Hindlimb muscle (tissue), 1 donor: Measurements from ENCODE around the gene TMEM253. TPM values are rescaled to one million over a fixed set of nuclear protein-coding genes. Genes with fewer than 3 reads are reported as not detected.

Source experiments
- DNase-seq: peaks from one replicate; pipeline ENCODE4 v3.0.0-alpha.2; 2013
- polyA plus RNA-seq: library from polyadenylated mRNA; unstranded; fragments of 120-200 nt; gene quantifications from one replicate; pipeline ENCODE4 v1.2.1, GENCODE V29; 2013; ENCODE audit not compliant: insufficient read length

Gene TMEM253
- 0.62 TPM for polyA plus RNA-seq

GRCh38 chr14:21100931-21101330 is at the start of gene TMEM253:
TMEM253 (plus strand) TSS chr14:21101066; CDS start chr14:21101344, 278 bp downstream.
- no peak for DNase-seq

DNA sequence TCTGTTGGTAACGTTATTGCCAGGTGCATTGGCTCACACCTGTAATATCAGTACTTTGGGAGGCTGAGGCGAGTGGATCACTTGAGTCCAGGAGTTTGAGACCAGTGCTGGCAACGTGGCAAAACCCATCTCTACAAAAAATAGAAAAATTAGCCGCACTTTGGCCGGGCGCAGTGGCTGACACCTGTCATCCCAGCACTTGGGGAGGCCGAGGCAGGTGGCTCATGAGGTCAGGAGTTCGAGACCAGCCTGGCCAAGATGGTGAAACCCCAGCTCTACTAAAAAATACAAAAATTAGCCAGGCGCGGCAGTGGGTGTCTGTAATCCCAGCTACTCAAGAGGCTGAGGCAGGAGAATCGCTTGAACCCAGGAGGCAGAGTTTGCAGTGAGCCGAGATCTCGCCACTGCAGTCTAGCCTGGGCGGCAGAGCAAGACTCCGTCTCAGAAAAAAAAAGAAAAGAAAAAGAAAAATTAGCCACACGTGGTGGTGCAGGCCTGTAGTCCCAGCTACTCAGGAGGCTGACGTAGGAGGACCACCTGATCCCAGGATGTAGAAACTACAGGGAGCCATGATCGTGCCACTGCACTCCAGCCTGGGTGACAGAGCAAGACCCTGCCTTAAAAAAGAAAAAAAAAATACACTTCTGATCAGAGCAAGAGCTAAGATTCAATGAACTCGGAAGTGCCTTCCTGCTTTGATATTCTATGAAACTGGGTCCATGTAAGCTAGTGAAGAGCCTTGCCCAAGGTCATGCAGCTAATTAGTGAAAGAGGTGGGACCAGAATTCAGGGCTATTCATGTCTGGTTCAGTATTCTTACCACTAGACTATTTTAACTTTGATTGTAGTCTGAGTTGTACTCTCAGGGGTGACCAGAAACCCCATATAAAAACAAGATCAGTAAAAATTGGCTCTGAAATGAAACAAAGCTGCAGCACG is 47.4 kb upstream of the TMEM253 start:
- DNase-seq = no peak

DNA sequence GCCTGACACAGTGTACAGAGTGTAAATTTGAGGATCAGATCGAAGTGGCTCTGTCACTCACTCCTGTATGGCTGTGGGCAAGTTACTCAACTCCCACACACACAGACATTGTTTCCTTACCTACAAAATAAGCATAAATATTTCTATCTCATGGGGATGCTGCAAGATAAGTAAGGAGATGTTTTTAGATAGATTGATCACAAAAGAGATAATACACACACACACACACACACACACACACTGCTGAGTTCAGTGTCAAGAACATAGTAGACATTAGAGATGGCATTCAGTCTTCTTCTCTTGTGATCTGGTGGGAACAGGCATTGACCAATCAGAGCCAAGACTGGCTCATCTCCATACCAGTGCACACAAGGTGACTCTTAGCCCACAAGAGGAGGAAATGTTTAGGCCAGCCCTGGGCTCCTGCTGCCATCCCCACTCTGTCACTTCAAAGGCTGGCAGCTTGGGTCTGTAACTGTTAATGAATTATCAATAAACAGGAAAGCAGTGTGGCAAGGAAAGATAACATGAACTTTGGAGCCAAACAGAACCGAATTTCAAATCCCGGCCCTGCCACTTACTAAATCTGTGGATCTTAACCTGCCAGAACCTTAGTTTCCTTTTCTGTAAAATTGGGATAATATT is 46.6 kb upstream of the TMEM253 start:
- no peak for DNase-seq

DNA sequence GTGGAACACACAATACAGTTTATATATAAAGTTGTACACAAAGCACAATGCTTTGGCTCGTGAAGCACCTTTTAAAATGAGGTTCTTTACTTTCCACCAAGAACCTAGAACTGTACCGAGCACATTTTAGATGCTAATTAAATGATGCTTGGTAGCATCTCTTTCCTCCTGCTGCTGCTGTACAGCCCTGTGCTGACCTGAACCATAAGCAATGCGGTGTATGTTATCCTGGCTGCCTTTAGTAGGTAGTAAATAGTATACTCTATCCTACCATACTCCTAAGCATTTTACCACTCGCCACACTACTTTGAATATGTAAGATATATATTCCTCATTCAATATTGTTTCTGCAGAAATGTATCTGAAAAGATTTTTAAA is 46.1 kb upstream of the TMEM253 start:
- DNase-seq = no peak

DNA sequence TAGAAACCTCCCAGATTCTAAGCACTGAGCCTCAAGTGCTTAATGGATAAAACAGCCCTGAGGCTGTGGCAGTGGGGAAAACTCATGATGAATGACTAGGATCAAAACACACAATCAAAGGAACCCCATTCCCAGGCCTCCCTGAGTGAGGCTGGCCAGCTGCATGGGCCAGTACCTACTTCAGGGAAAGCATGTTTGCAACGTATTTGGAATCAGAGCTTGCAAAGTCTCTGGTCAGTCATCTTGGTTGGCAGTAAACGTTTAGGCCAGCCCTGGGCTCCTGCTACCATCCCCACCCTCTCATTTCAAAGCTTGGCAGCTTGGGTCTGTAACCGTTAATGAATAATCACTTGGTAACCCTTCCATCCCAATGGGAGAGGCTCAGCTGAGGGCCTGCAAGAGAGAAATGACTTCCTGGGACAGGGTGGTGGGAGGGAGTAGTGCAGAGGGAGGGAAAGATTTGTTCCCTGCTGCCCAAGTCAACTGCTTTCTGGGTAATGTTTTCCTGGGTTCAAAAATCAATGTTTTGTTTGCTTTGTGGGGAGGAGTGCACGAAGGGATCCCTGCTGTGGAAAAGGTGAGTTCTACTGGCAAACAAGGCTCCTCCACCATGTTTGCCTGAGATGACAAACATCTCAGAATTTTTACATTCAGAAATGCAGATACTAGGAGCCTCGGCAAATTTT is 45.3 kb upstream of the TMEM253 start:
- DNase-seq = no peak

DNA sequence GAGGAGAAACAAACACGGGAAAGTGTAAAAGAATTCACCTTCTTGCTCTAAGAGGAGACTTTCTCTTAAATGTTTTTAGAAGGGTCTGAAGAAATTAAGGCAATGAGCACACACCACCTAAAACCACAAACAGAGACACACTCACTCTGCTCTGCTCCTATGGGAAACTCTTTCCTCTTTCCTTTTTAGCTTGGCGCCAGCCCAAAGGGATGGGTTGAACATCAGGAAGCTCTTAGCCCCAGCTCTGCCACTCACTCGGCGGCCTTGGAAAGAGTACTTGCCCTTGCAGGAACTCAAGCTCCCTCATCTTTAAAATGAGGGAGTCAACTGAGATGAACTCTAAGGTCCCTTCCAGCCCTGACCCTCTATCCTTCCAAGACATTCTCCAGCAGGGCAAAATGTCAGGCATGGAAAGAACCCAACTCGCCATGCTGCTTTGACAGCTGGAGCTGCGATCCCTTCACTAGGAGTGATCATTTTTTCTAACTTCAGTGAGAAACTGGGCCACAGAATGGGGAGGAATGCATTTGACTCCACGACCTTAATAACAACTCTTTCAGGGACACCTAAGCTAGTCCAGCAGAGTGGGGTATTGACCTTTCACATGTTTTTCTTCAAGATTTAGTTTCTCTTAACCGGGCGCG is 44.2 kb upstream of the TMEM253 start:
- no peak for DNase-seq

DNA sequence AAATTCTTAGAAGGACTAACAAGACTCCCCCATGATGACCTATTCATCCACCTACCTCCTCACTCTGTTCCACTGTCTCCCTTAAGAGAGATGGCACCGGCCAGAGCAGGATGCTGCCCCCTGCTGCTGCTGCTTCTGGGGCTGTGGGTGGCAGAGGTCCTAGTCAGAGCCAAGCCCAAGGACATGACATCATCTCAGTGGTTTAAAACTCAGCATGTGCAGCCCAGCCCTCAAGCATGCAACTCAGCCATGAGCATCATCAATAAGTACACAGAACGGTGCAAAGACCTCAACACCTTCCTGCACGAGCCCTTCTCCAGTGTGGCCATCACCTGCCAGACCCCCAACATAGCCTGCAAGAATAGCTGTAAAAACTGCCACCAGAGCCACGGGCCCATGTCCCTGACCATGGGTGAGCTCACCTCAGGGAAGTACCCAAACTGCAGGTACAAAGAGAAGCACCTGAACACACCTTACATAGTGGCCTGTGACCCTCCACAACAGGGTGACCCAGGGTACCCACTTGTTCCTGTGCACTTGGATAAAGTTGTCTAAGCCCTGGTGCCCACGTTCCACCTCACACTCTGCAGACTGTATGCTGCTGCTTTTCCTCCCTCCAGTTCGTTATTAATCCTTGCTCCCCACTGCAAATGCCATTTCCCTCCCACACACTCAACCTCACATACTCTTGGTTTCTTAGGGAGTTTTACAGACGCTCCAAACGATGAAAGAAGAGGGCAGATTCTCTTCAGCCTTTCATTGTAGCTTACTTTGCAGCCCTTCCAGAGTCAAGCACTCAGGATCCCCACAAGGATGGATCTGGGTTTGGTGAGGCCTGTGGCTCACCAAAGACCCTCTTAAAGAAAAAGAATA is 42.8 kb upstream of the TMEM253 start, which contains the start of gene RNASE8:
Gene RNASE8 (plus strand): TSS at position 20 of the 873 bp plus-strand sequence. CDS start 71 bp downstream, at position 91.
- no peak for DNase-seq

GRCh38 chr14:21058903-21059302 is 42.0 kb upstream of the TMEM253 start:
- DNase-seq = no peak

DNA sequence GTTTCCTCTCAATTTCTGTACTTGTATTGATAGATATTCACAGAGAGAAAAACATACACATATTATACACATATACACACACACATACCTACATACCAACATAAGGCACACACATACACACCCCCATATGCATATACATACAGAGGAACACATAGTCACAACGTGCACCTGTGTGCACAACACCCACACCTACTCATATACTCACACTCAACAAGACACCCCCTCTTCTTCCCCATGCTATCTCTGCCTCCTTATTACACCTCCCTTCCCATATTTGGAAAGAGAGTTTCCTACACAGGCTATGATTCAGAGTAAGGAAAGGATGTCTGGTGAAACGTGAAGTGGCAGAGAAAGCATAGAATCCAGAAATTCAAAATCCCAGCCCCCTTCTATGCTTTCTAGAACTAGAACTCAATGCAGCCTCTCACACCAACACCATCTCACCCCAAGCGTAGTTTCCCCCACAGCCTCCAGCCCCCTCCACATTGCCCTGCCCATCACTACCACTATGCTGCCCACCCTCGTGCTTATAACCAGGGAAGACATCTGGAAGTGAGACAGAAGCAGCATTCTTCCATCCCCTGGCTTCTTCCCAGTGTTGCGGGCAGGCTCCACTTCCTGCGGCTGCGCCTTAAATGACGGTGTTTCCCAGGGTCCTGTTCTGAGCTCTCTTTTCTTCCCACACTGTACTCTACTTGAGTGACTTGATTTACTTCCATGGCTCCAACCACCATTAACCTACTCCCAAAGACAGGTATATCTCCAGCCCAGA is 40.8 kb upstream of the TMEM253 start:
- no peak for DNase-seq

DNA sequence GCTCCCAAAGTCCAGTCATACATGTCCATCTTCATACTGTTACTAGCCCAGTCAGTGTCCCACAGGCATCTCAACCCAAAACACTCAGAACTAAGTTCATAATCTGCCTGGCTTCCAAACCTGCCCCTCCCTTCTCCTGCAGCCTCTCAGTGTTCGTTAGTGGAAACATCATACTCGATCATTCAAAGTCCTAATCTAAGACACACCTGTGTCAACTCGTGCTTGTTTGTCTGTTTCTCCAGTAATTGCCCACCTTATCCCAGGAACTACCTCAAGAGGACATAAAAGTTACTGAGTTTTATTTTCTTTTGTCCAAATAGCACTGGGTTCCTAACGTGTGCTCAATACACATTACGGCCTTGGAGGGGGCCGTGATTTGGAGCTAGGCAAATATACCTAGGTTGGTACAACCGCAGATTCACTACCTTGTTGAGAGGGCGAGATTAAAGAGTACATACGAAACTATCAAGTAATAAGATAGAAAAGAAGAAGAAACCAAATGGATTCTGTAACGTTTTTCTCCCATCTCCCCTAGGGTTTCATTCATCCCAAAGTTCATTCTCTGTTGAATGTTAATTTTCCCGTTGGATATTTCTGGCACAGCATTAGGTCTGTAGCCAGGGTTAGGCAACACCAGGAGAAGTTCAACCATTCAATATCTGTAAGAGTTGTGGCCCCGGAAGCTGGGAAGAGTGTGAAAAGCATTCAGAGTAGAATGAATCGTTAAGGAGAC is 40.1 kb upstream of the TMEM253 start:
- no peak for DNase-seq

DNA sequence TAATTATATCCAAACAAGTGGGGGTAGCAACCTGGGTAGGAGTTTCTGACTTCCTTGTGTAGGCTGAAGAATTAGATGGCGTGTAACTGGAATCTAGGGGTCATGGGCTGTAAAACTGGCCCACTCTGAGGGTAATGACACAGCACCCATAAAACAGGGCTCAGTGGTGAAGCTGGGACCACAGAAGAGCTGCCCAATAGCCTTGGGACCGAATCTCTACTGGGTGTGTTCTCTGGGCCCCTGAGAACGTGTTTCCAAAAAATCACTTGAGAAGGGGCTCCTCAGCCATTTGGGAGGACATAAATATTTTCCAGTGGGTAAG is 39.6 kb upstream of the TMEM253 start:
- DNase-seq = no peak

DNA sequence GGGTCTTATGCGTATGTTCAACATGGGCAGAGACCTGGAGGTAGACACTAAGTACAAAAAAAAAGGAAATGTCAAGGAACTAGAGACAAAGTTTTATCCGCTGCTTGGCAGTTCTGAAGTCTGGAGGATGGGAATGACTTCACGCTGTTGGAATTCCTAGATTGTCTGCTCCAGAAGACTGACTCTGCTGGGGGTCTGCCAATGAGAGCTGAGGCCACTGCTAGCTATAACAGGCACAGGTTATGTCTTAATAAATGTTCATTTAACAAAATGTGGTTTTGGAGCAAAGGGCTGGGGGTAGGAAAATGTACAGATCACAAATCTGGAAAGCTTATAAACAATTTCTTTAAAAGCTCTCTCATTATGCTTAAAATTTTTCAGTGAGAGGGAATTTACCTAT is 37.4 kb upstream of the TMEM253 start:
- DNase-seq = no peak

- DNase-seq = no peak
Measured at GRCh38 chr14:21066882-21067502, 33.9 kb upstream of the TMEM253 start.

- DNase-seq = peak; percentile 69
Measured at GRCh38 chr14:21068521-21069387, 32.1 kb upstream of the TMEM253 start.

GRCh38 chr14:21069388-21070082 is 31.3 kb upstream of the TMEM253 start:
- DNase-seq = peak; percentile 80

DNA sequence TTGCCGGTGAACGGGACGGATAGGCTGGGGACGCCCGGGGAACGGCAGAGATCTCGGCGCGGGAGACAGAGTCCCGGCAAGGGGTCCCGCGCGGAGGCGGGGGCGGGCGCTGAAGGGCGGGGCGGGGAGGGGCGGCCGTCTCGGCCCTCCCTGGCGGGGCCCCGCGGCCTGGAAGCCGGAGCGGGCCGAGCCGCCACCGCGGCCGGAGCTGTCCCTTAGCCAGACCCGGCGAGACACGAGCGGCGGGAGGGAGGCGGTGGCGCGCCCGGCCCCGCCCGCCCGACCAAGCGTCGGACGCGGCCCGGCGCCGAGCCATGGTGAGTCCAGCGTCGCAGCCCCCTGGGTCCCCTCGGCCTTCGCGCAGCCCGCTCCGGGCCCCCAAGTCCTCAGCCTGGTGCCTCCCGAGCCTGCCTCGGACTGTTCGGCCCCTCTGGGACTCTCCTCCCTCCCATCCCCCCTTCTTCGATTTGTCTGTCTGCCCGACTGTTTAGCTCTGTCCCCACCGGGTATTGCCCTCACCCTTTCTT is 30.7 kb upstream of the TMEM253 start, which contains the start of gene ARHGEF40:
Gene ARHGEF40 (plus strand): TSS at position 222 of the 527 bp plus-strand sequence. CDS start 93 bp downstream, at position 315.
- DNase-seq = peak; percentile 77

DNA sequence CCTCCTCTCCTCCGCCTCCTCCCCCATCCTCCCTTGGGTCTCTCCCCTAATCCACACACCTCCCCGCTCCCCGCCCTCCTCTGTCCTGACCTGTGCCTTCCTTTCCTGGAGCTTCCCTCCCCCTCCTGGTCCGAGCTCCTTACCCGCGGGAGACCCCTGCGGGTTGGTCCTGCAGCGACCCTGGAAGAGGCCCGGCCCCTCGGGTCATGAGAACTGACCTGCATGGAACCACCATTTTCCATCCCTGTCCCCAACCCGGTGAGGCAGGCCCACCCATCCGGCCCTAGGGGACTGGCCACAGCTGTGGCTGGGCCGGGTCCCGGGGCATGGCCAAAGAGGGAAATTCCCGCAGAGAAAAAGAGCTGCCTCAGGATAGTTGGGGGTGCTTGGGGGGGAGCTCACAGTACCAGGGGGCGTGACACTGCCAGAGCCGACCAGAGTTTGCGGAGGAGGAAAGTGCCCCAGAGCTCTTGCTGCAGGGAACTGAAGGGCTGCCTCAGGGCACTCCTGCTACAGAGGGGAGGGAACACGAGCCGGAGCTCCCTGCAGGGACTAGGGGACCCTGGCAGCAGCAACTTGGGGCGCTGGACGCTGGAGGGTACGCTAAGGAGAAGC is 30.1 kb upstream of the TMEM253 start:
- peak; percentile 56 for DNase-seq
